H1 (cell line): ENCODE measurements around the gene NPPA. TPM values are rescaled to one million over a fixed set of nuclear protein-coding genes. Genes with fewer than 3 reads are reported as not detected.

Source experiments
- CTCF ChIA-PET: fragments of 300-600 bp; sonication (Branson Sonifier 250); formaldehyde crosslinking; loops from one replicate; lab custom pipeline; 2021; ENCODE audit not compliant: partially characterized antibody; lab: Charles Lee
- POLR2A ChIA-PET: fragments of 300-600 bp; sonication (Branson Sonifier 250); formaldehyde crosslinking; loops from one replicate; lab custom pipeline; 2021; ENCODE audit warnings: inconsistent platforms; ENCODE audit not compliant: partially characterized antibody; lab: Charles Lee
- DNase-seq, 2 experiments: peaks; one replicate each; pipeline versions ENCODE4 v3.0.0 to v3.0.0-alpha.2; 2010 to 2022; ENCODE audit warnings: low spot score in 2 of 2, low read depth in 1 of 2, mixed read lengths in 1 of 2
- FAIRE-seq: peaks from 2 replicates; lab custom pipeline; 2011; peaks lifted over from hg19 to GRCh38; lab: Jason Lieb, UNC
- H2AFZ ChIP-seq: 2 replicates; pipeline ENCODE4 v1.8.1; 2012; ENCODE audit warnings: low read length, inconsistent platforms
- H2AK5ac ChIP-seq: 2 replicates; pipeline ENCODE4 v1.6.1; 2013; ENCODE audit warnings: low read depth, low read length
- H2BK120ac ChIP-seq: replicated peaks from 2 replicates; pipeline ENCODE3; 2013; ENCODE audit warnings: low read depth, low read length, inconsistent platforms
- H2BK12ac ChIP-seq: 2 replicates; pipeline ENCODE4 v1.6.1; 2013; ENCODE audit warnings: low read depth, low read length
- H2BK15ac ChIP-seq: 2 replicates; pipeline ENCODE4 v1.6.1; 2013; ENCODE audit warnings: low read length
- H2BK20ac ChIP-seq: 2 replicates; pipeline ENCODE4 v1.6.1; 2013; ENCODE audit warnings: low read length
- H2BK5ac ChIP-seq: 2 replicates; pipeline ENCODE4 v1.6.1; 2013; ENCODE audit warnings: low read depth, low read length
- H3K14ac ChIP-seq: 2 replicates; pipeline ENCODE4 v1.6.1; 2013; ENCODE audit warnings: inconsistent platforms; ENCODE audit not compliant: insufficient read length
- H3K18ac ChIP-seq: 2 replicates; pipeline ENCODE4 v1.6.1; 2013; ENCODE audit warnings: low read length; ENCODE audit errors: extremely low read depth
- H3K23ac ChIP-seq: 2 replicates; pipeline ENCODE4 v1.6.1; 2013; ENCODE audit warnings: inconsistent platforms; ENCODE audit not compliant: insufficient read length
- H3K23me2 ChIP-seq: 2 replicates; pipeline ENCODE4 v1.6.1; 2013; ENCODE audit warnings: low read depth, low read length
- H3K27ac ChIP-seq: 2 replicates; pipeline ENCODE4 v1.6.1; 2011; ENCODE audit warnings: low read depth, low read length, inconsistent platforms
- H3K27me3 ChIP-seq, 4 experiments: replicated peaks in 1 of 4; 1 replicate in 1 of 4; 2 replicates in 3 of 4; pipeline versions ENCODE4 v1.6.1 to v1.8.1; 2011 to 2013; ENCODE audit warnings: low read length in 3 of 4, mild to moderate bottlenecking in 3 of 4, inconsistent platforms in 2 of 4, mixed read lengths in 2 of 4, moderate library complexity in 1 of 4; ENCODE audit not compliant: control insufficient read depth in 3 of 4, insufficient read depth in 3 of 4; ENCODE audit errors: extremely low read depth in 1 of 4
- H3K36me3 ChIP-seq, 4 experiments: 2 replicates each; pipeline versions ENCODE4 v1.6.1 to v1.8.1; 2011 to 2013; ENCODE audit warnings: mild to moderate bottlenecking in 4 of 4, low read length in 3 of 4, moderate library complexity in 2 of 4, control low read depth in 1 of 4, inconsistent platforms in 1 of 4; ENCODE audit not compliant: insufficient read depth in 4 of 4, control insufficient read depth in 2 of 4
- H3K4ac ChIP-seq: replicated peaks from 2 replicates; pipeline ENCODE3; 2013; ENCODE audit warnings: low read length, low read depth, mixed read lengths, inconsistent platforms; ENCODE audit not compliant: insufficient read length
- H3K4me1 ChIP-seq, 4 experiments: replicated peaks in 1 of 4; 1 replicate in 1 of 4; 2 replicates in 3 of 4; pipeline versions ENCODE4 v1.6.1 to v1.8.1; 2011 to 2013; ENCODE audit warnings: low read length in 3 of 4, inconsistent platforms in 2 of 4, mixed read lengths in 1 of 4; ENCODE audit not compliant: insufficient read depth in 4 of 4, control insufficient read depth in 3 of 4
- H3K4me2 ChIP-seq, 2 experiments: 2 replicates each; pipeline versions ENCODE4 v1.6.1 to v1.8.1; 2011 to 2013; ENCODE audit warnings: low read depth in 2 of 2, low read length in 2 of 2, control low read depth in 1 of 2, inconsistent platforms in 1 of 2, mild to moderate bottlenecking in 1 of 2; ENCODE audit not compliant: insufficient read depth in 1 of 2
- H3K4me3 ChIP-seq, 4 experiments: fragments of 200-600, 300-600 bp in 1 of 4; sonication (generic), shearing (Covaris generic), sonication (Bioruptor Twin) in 1 of 4; 2 replicates each; pipeline versions ENCODE4 v1.5.1 to v1.8.1; 2011 to 2016; ENCODE audit warnings: low read length in 4 of 4, low read depth in 3 of 4, control low read depth in 2 of 4, inconsistent platforms in 2 of 4, mild to moderate bottlenecking in 2 of 4, mixed read lengths in 1 of 4, moderate library complexity in 1 of 4; ENCODE audit not compliant: insufficient read depth in 2 of 4; ENCODE audit errors: extremely low read depth in 1 of 4
- H3K56ac ChIP-seq: replicated peaks from 2 replicates; pipeline ENCODE3; 2013; ENCODE audit warnings: low read depth, mild to moderate bottlenecking, mixed read lengths, low read length, inconsistent platforms; ENCODE audit not compliant: insufficient read length
- H3K79me1 ChIP-seq: 2 replicates; pipeline ENCODE4 v1.6.1; 2013; ENCODE audit warnings: low read depth, low read length, control low read depth
- H3K79me2 ChIP-seq, 2 experiments: 2 replicates each; pipeline versions ENCODE4 v1.6.1 to v1.8.1; 2012 to 2013; ENCODE audit warnings: low read length in 2 of 2, mild to moderate bottlenecking in 2 of 2, inconsistent platforms in 1 of 2; ENCODE audit not compliant: insufficient read depth in 2 of 2, control insufficient read depth in 1 of 2
- H3K9ac ChIP-seq, 4 experiments: replicated peaks in 1 of 4; 1 replicate in 1 of 4; 2 replicates in 3 of 4; pipeline versions ENCODE4 v1.6.1 to v1.8.1; 2011 to 2013; ENCODE audit warnings: low read depth in 3 of 4, low read length in 3 of 4, control low read depth in 2 of 4, mild to moderate bottlenecking in 2 of 4, moderate library complexity in 2 of 4, inconsistent platforms in 1 of 4; ENCODE audit errors: extremely low read depth in 1 of 4
- H3K9me3 ChIP-seq, 2 experiments: 2 replicates each; pipeline versions ENCODE4 v1.6.1 to v1.8.1; 2012 to 2013; ENCODE audit warnings: mild to moderate bottlenecking in 2 of 2, moderate library complexity in 2 of 2, control low read depth in 1 of 2, inconsistent platforms in 1 of 2, low read depth in 1 of 2, low read length in 1 of 2, mixed read lengths in 1 of 2; ENCODE audit not compliant: insufficient read depth in 2 of 2
- H4K20me1 ChIP-seq, 2 experiments: replicated peaks in 1 of 2; 2 replicates each; pipeline versions ENCODE3 to v1.8.1; 2011 to 2013; ENCODE audit warnings: inconsistent platforms in 2 of 2, low read length in 2 of 2, mild to moderate bottlenecking in 1 of 2; ENCODE audit not compliant: insufficient read depth in 2 of 2, control insufficient read depth in 1 of 2
- H4K5ac ChIP-seq: 2 replicates; pipeline ENCODE4 v1.6.1; 2013; ENCODE audit warnings: low read length, low read depth, mixed read lengths, inconsistent platforms; ENCODE audit not compliant: insufficient read length
- H4K8ac ChIP-seq: 2 replicates; pipeline ENCODE4 v1.8.0; 2013; ENCODE audit warnings: mild to moderate bottlenecking, moderate library complexity, low read length, inconsistent platforms; ENCODE audit not compliant: insufficient read depth; ENCODE audit errors: extremely low read depth
- H4K91ac ChIP-seq: replicated peaks from 2 replicates; pipeline ENCODE3; 2013; ENCODE audit warnings: low read length, mixed read lengths, inconsistent platforms; ENCODE audit not compliant: insufficient read length
- BACH1 ChIP-seq: IDR thresholded peaks from 2 replicates; pipeline ENCODE4 v1.6.1; 2012; ENCODE audit warnings: low read length, improper control_type of control experiment
- CEBPB ChIP-seq: IDR thresholded peaks from 2 replicates; pipeline ENCODE4 v1.6.1; 2012; ENCODE audit warnings: low read depth, low read length
- E2F6 ChIP-seq: IDR thresholded peaks from 2 replicates; pipeline ENCODE4 v1.6.1; 2012; ENCODE audit warnings: inconsistent platforms
- GABPA ChIP-seq: IDR thresholded peaks from 2 replicates; pipeline ENCODE4 v1.6.1; 2011; ENCODE audit warnings: mild to moderate bottlenecking, low read length, moderate library complexity, borderline replicate concordance; ENCODE audit not compliant: insufficient read depth
- GTF2F1 ChIP-seq: IDR thresholded peaks from 2 replicates; pipeline ENCODE4 v1.6.1; 2012; ENCODE audit warnings: low read depth, low read length, improper control_type of control experiment, borderline replicate concordance
- JUND ChIP-seq: IDR thresholded peaks from 2 replicates; pipeline ENCODE4 v1.6.1; 2011; ENCODE audit warnings: mild to moderate bottlenecking, improper control_type of control experiment, low read length
- KDM1A ChIP-seq: fragments of 200-600, 300-600 bp; sonication (generic); IDR thresholded peaks from 2 replicates; pipeline ENCODE4 v1.7.1; 2016; ENCODE audit warnings: mild to moderate bottlenecking, low read length, borderline replicate concordance
- RAD21 ChIP-seq, 2 experiments: IDR thresholded peaks in 1 of 2; conservative IDR thresholded peaks in 1 of 2; 2 replicates each; pipeline ENCODE4 v1.6.1; 2011; ENCODE audit warnings: low read depth in 2 of 2, low read length in 2 of 2, improper control_type of control experiment in 1 of 2, inconsistent platforms in 1 of 2, mild to moderate bottlenecking in 1 of 2, moderate library complexity in 1 of 2
- SP4 ChIP-seq: IDR thresholded peaks from 2 replicates; pipeline ENCODE4 v1.6.1; 2012; ENCODE audit warnings: low read length, inconsistent platforms
- TBP ChIP-seq: IDR thresholded peaks from 2 replicates; pipeline ENCODE4 v1.6.1; 2011; ENCODE audit warnings: low read depth, low read length, improper control_type of control experiment
- YY1 ChIP-seq: IDR thresholded peaks from 2 replicates; pipeline ENCODE4 v1.6.1; 2011; ENCODE audit warnings: low read depth, mild to moderate bottlenecking, low read length
- WGBS, 2 experiments: shearing (Covaris generic) in 1 of 2; methylation state at CpG; one replicate each; pipeline versions ENCODE4 v1.1.6 to v1.1.7; 2013 to 2015; ENCODE audit warnings: low lambda C conversion rate in 2 of 2, mixed read lengths in 2 of 2, inconsistent platforms in 1 of 2, low coverage in 1 of 2, missing lambda C conversion rate in 1 of 2; ENCODE audit not compliant: insufficient replicate concordance in 2 of 2, insufficient coverage in 1 of 2, insufficient read length in 1 of 2; ENCODE audit errors: extremely low coverage in 1 of 2, missing lambda C conversion rate in 1 of 2; 5-methylcytosine and 5-hydroxymethylcytosine counted together
- polyA plus RNA-seq, 7 experiments: library from polyadenylated mRNA; depleted of rRNA in 3 of 7; stranded (reverse) in 5 of 7; unstranded in 2 of 7; fragments of >200 nt in 5 of 7; fragments of 200-250 nt in 2 of 7; gene quantifications; 1 replicate in 5 of 7; 2 replicates in 1 of 7; 4 replicates in 1 of 7; pipeline versions ENCODE4 v1.2.1 to v1.2.3, GENCODE V29; 2011 to 2013; ENCODE audit warnings: missing spikeins in 2 of 7, mixed read lengths in 2 of 7
- total RNA-seq: library from RNA; stranded (reverse); fragmentation: NEBNext Ultra II Directional; extraction: Animal tissue kit (Norgen Biotek cat#: 25700); gene quantifications from 2 replicates; pipeline ENCODE4 v1.2.1, GENCODE V29; 2021

NPPA gene
- total and polyA plus RNA-seq, 2 of the 8 experiments (the other 6 are each of a cell fraction or from before 2014, with no cell fraction given): not detected

DNA sequence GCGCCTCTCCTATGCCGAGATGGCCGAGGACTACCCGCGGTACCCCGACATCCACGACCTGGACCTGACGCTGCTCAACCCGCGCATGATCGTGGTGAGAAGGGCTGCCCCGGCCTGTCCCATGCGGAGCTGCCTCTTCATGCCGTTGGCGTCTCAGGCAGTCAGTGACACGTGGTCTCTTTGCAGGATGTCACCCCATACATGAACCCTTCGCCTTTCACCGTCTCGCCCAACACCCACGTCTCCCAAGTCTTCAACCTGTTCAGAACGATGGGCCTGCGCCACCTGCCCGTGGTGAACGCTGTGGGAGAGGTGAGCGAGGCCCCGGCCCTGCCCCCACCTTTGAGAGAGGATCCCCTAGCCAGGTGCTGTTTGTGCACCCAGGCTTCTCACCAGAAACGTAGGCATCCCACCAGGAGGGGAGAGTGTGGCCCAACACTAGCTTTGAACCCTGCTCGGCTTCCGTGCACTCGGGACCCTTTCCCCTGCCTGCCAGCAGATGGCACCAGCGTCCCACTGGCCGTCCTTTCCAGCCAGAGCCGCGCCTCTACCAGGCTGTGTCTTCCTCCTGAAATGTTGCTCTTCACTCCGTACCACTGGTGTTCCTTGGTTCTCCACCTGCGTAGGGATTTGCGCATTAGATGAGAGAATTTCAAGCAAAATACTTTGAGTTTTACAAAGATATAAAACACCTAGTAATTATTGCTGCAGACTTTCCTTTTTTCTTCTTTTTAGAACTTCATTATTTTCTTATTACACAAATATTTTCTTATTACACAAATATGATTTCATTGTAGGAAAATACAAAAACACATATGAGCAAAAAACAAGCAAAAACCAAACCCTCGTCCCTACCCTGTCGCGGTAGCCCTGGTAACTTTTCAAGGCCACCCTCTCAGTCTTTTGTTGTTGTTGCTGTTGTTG lies 9.0 kb downstream of the NPPA start:
- Histone ChIP-seq H3K56ac (no peak overlapping the region), H4K8ac (peak overlapping the region; percentile 20; the same call in 1 of the 2 replicates), H3K23me2 (no peaks in the 10 kb centered on the region), H3K4ac (no peak overlapping the region), H2BK5ac (no peak overlapping the region), H2BK12ac (no peak overlapping the region), H2AFZ (no peak overlapping the region), H3K18ac (no peak overlapping the region), H3K14ac (no peak overlapping the region), H4K5ac (no peak overlapping the region), H2BK120ac (no peak overlapping the region), H3K23ac (no peak overlapping the region), H3K27ac (no peak overlapping the region), H3K27me3 (no peaks in the 10 kb centered on the region), H3K79me2 (no peaks in the 10 kb centered on the region), H3K9ac (no peak overlapping the region), H3K4me2 (no peak overlapping the region), H2BK20ac (no peak overlapping the region), H4K20me1 (peaks cover 15 to 21% of the 10 kb centered on the region in 2 experiments), H4K91ac (no peak overlapping the region), H2AK5ac (no peak overlapping the region), H3K4me3 (no peak overlapping the region), H3K4me1 (no peaks in the 10 kb centered on the region), H3K79me1 (no peaks in the 10 kb centered on the region), H3K9me3 (no peaks in the 10 kb centered on the region), H2BK15ac (no peak overlapping the region), H3K36me3 (peaks cover 52 to 84% (median 78%) of the 10 kb centered on the region in 4 experiments)
- FAIRE-seq: peak; percentile 52
- ChIA-PET POLR2A (interaction anchor here (1.2 to 8.1 kb wide), 2 partner anchors 15 to 70 kb away, joined by 5 to 72 read pairs; no protein-coding TSS in a partner anchor), CTCF (interaction anchor here (0.7 to 8.8 kb wide), 33 partner anchors 8 to 302 kb away, joined by 3 to 67 read pairs (median 5); partner anchors contain the start of gene NPPA)
- WGBS, 2 experiments: 79% methylated on average over 40 of the region's 40 CpGs; no CpG with 5 or more reads in 1 of the 2 experiments
- DNase-seq: peak; percentile 33 to 91
- no peak for TF ChIP-seq SP4
- peak; percentile 62; the same call in 1 of the 2 replicates for TF ChIP-seq GABPA
- TF ChIP-seq CEBPB: no peak
- TF ChIP-seq KDM1A: no peak
- TF ChIP-seq E2F6: no peak
- TF ChIP-seq BACH1: no peak
- TF ChIP-seq YY1: no peak
- TF ChIP-seq JUND: peak; percentile 33; the same call in 1 of the 2 replicates
- 0 out of 2 replicates have a peak, but pooled peaks have one; percentile 10 for TF ChIP-seq TBP
- TF ChIP-seq RAD21 (IDR thresholded peaks at IDR 0.05 in 1 of 2, conservative IDR thresholded peaks at IDR 0.05 in 1 of 2; ENCODE audit: low read depth in 2 of 2, low read length in 2 of 2): peak; percentile 98
- no peak for TF ChIP-seq GTF2F1
